Peyer's patch (tissue), 4 donors: ENCODE measurements around the gene DNAJC5G.

ENCODE experiments used
- POLR2A ChIP-seq, 2 donors: fragments of 450-650 bp; IDR thresholded peaks; one replicate each; pipeline ENCODE4 v1.5.1; 2017; ENCODE audit warnings: antibody characterized with exemption in 2 of 2, mild to moderate bottlenecking in 2 of 2, moderate library complexity in 2 of 2
- TF ChIP-seq, protein P1 (sequence below), 6 experiments: fragments of 450-650 bp in 4 of 6; fragments of 200-600 bp in 2 of 6; sonication (generic) in 1 of 6; IDR thresholded peaks; one replicate each; pipeline ENCODE4 v1.5.1; 2017 to 2019; ENCODE audit warnings: antibody characterized with exemption in 6 of 6, mild to moderate bottlenecking in 3 of 6, moderate library complexity in 1 of 6

DNA sequence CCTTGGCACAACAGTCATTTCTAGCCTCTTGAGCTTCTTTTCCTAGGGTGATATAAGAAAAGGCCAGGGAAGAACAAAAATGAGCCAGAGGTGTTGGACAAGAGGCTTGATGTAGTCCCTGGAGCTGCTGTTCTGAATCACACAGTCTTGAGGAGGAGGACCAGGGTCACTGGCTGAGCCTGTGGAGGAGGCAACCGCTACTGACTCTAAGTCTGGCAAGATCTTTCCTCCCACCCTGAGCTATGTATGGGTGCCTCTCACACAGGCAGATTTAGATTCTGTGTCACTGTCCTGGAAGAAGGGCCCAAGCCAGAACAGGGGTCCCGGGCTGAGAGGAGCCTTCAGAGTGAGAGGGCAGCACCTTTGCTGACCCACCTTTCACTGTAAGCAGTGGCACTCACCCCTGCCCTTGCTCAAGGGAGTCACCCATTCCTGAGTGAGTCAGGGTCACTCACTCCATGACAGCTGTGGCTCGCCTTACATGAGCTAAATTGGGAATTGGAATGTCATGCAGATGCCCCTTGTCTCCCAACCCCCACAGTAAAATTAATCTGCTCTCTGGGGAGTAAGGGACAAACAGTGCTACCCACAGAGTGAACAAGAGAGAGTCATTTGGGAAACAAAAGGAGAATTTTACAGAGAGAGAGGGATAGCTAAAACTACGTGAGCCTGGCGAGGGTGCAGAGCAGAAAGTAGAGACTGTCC lies 6.8 kb downstream of the DNAJC5G start, which contains the start of gene TRIM54:
- TF ChIP-seq POLR2A (IDR thresholded peaks at IDR 0.05) = no peak
- TF ChIP-seq, protein P1, sequence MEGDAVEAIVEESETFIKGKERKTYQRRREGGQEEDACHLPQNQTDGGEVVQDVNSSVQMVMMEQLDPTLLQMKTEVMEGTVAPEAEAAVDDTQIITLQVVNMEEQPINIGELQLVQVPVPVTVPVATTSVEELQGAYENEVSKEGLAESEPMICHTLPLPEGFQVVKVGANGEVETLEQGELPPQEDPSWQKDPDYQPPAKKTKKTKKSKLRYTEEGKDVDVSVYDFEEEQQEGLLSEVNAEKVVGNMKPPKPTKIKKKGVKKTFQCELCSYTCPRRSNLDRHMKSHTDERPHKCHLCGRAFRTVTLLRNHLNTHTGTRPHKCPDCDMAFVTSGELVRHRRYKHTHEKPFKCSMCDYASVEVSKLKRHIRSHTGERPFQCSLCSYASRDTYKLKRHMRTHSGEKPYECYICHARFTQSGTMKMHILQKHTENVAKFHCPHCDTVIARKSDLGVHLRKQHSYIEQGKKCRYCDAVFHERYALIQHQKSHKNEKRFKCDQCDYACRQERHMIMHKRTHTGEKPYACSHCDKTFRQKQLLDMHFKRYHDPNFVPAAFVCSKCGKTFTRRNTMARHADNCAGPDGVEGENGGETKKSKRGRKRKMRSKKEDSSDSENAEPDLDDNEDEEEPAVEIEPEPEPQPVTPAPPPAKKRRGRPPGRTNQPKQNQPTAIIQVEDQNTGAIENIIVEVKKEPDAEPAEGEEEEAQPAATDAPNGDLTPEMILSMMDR (IDR thresholded peaks at IDR 0.05) = no peak
